ENCODE measurements around the gene R3HCC1L. TPM values are rescaled to one million over a fixed set of nuclear protein-coding genes. Genes with fewer than 3 reads are reported as not detected.
A peak's percentile ranks its signal among the peaks of the same experiment; 100 is the strongest.

The R3HCC1L gene
- 15.9 TPM for total RNA-seq (2021; ENCODE audit: unreplicated experiment)
- polyA plus RNA-seq (2012; ENCODE audit: insufficient read length) = 12.2 TPM
- percentile 94 among the genes with signal in this experiment for Bru-seq, nascent RNA
- percentile 81 among the genes with signal in this experiment for BruChase-seq, experiment 1, labeled RNA remaining after a 2-hour chase
- BruChase-seq, experiment 2, labeled RNA remaining after a 6-hour chase = percentile 72 among the genes with signal in this experiment
- long read RNA-seq, transcript R3HCC1L-201 (10 exons, 3,379 nt) = major isoform, 10 of 52 reads
- long read RNA-seq, partial matches to known transcripts = 9 of 52 reads
- long read RNA-seq, other reads (novel, unspliced or antisense) = 31 of 52 reads

DNA sequence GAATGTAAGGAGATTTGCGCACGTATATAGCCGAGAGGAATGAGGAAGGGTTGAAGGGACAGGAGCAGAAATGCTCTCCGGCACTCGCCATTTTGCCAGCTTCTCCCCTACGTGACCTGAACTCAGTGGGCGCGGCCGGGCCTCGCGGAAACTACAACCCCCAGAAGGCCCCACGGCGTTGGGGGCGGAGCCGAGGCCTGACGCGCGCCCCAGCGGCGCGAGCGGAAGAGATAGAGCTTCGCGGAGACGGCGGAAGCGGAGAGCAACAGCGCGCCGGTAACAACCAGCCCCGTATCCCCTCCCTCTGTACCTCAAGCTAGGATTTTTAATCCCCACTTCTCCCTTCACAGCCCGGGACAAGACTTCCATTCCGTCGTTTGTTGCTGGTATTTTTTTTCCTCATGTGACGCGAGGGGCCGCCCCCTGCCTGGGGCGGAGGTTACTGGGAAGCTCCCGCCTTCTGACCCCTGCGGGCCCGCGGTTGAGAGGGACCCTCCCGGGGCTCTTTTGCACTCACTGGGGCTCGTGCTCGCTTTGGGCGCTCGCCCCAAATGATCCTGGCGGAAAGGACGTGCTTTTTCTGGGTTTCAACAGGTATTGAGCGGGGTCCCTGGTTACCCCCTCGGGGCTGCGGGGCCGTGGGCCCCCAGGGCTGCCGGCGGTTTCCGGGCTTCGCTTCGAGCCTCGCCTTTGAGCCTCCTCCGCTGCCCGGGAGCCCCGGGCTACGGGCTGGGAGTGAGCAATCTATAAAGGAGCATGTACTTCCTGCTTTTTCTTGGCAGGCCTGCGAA is at the start of gene R3HCC1L:
Gene R3HCC1L (plus strand): TSS at position 227 of the 791 bp plus-strand sequence. CDS start 73,458 bp downstream, outside the sequence.
- intact Hi-C loops (cut with micrococcal nuclease; ENCODE audit: unreplicated experiment) = no loop called here

DNA sequence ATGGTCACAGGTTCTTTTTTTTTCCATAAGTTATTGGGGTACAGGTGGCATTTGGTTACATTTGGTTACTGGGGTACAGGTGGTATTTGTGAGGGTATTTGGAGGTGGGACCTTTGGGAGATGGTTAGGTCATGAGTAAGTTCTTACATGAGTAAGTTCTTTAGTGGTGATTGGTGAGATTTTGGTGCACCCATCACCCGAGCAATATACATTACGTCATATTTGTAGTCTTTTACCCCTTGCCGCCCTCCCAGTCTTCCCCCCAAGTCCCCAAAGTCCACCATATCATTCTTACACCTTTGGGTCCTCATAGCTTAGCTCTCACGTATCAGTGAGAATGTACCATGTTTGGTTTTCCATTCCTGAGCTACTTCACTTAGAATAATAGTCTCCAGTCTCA is 49.2 kb upstream of the R3HCC1L start:
- Histone ChIP-seq H3K4me3 (ENCODE audit: low read depth in 2 of 2, low read length in 2 of 2) (no peak overlapping the region), H3K9me3 (ENCODE audit: control insufficient read depth, insufficient read depth, low read depth, low read length) (no peaks in the 10 kb centered on the region), H3K36me3 (ENCODE audit: control insufficient read depth, insufficient read depth, low read length) (no peaks in the 10 kb centered on the region), H3K27me3 (ENCODE audit: control insufficient read depth, insufficient read depth, low read length) (peaks cover 15% of the 10 kb centered on the region), H3K27ac (ENCODE audit: low read length) (no peak overlapping the region), H3K4me1 (ENCODE audit: control insufficient read depth, insufficient read depth, low read length) (no peaks in the 10 kb centered on the region)
- TF ChIP-seq, protein P1, sequence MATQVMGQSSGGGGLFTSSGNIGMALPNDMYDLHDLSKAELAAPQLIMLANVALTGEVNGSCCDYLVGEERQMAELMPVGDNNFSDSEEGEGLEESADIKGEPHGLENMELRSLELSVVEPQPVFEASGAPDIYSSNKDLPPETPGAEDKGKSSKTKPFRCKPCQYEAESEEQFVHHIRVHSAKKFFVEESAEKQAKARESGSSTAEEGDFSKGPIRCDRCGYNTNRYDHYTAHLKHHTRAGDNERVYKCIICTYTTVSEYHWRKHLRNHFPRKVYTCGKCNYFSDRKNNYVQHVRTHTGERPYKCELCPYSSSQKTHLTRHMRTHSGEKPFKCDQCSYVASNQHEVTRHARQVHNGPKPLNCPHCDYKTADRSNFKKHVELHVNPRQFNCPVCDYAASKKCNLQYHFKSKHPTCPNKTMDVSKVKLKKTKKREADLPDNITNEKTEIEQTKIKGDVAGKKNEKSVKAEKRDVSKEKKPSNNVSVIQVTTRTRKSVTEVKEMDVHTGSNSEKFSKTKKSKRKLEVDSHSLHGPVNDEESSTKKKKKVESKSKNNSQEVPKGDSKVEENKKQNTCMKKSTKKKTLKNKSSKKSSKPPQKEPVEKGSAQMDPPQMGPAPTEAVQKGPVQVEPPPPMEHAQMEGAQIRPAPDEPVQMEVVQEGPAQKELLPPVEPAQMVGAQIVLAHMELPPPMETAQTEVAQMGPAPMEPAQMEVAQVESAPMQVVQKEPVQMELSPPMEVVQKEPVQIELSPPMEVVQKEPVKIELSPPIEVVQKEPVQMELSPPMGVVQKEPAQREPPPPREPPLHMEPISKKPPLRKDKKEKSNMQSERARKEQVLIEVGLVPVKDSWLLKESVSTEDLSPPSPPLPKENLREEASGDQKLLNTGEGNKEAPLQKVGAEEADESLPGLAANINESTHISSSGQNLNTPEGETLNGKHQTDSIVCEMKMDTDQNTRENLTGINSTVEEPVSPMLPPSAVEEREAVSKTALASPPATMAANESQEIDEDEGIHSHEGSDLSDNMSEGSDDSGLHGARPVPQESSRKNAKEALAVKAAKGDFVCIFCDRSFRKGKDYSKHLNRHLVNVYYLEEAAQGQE (IDR thresholded peaks at IDR 0.05; ENCODE audit: insufficient read depth in 1 of 2, low read depth in 2 of 2, low read length in 1 of 2) = no peak
- TF ChIP-seq SIN3A (IDR thresholded peaks at IDR 0.05; ENCODE audit: borderline replicate concordance, insufficient read depth, low read depth, low read length) (no peak), TCF7L2 (IDR thresholded peaks at IDR 0.05; ENCODE audit: low read depth, low read length) (no peak), POLR2AphosphoS5 (IDR thresholded peaks at IDR 0.05; ENCODE audit: low read depth, low read length) (no peak)
- TF ChIP-seq, protein P2, sequence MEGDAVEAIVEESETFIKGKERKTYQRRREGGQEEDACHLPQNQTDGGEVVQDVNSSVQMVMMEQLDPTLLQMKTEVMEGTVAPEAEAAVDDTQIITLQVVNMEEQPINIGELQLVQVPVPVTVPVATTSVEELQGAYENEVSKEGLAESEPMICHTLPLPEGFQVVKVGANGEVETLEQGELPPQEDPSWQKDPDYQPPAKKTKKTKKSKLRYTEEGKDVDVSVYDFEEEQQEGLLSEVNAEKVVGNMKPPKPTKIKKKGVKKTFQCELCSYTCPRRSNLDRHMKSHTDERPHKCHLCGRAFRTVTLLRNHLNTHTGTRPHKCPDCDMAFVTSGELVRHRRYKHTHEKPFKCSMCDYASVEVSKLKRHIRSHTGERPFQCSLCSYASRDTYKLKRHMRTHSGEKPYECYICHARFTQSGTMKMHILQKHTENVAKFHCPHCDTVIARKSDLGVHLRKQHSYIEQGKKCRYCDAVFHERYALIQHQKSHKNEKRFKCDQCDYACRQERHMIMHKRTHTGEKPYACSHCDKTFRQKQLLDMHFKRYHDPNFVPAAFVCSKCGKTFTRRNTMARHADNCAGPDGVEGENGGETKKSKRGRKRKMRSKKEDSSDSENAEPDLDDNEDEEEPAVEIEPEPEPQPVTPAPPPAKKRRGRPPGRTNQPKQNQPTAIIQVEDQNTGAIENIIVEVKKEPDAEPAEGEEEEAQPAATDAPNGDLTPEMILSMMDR (IDR thresholded peaks at IDR 0.05) = no peak
- in situ Hi-C loops (cut with HindIII; ENCODE audit: low pct_unique_long_range_greater_than_20kb, low sequenced_read_pairs) (no loop called here), intact Hi-C loops (cut with micrococcal nuclease; ENCODE audit: unreplicated experiment) (no loop called here)
- BruUV-seq (replicated peaks) = no TSS peak
- no peak for DNase-seq (ENCODE audit: low read depth, low spot score)
- CTCF ChIA-PET = no interaction called here
- POLR2A ChIA-PET = no interaction called here
- no peak for ATAC-seq

More for the DNA sequence above, at the start of gene R3HCC1L:
- Histone ChIP-seq H3K27ac (ENCODE audit: low read length) (peak within 1 kb of the TSS; percentile 96), H3K36me3 (ENCODE audit: control insufficient read depth, insufficient read depth, low read length) (no peaks in the 10 kb centered on the region; the same call in 1 of the 2 replicates), H3K9me3 (ENCODE audit: control insufficient read depth, insufficient read depth, low read depth, low read length) (no peaks in the 10 kb centered on the region), H3K27me3 (ENCODE audit: control insufficient read depth, insufficient read depth, low read length) (no peaks in the 10 kb centered on the region), H3K4me1 (ENCODE audit: control insufficient read depth, insufficient read depth, low read length) (peaks cover 25% of the 10 kb centered on the region; the same call in 1 of the 2 replicates), H3K4me3 (ENCODE audit: low read depth in 2 of 2, low read length in 2 of 2) (peak within 1 kb of the TSS; percentile 69 to 89)
- no TSS peak for BruUV-seq (replicated peaks)
- ChIA-PET CTCF (interaction anchor here (0.6 kb wide), 1 partner anchor 197 kb away, joined by 4 read pairs; no protein-coding TSS in a partner anchor), POLR2A (interaction anchor here (0.6 to 0.9 kb wide), 6 partner anchors 10 to 285 kb away, joined by 3 to 8 read pairs (median 4); partner anchors contain the start of gene GOLGA7B)
- DNase-seq (ENCODE audit: low read depth, low spot score) (peak; percentile 74), ATAC-seq (peak; percentile 99)
- peak; percentile 94 for TF ChIP-seq POLR2AphosphoS5 (IDR thresholded peaks at IDR 0.05; ENCODE audit: low read depth, low read length)
- TF ChIP-seq, protein P2 (IDR thresholded peaks at IDR 0.05) = no peak
- TF ChIP-seq, protein P1 (IDR thresholded peaks at IDR 0.05; ENCODE audit: insufficient read depth in 1 of 2, low read depth in 2 of 2, low read length in 1 of 2) = peak; percentile 23 to 27; a peak in 1 of 4 replicates
- TF ChIP-seq SIN3A (IDR thresholded peaks at IDR 0.05; ENCODE audit: borderline replicate concordance, insufficient read depth, low read depth, low read length) = peak; percentile 35; the same call in 1 of the 2 replicates
- TF ChIP-seq TCF7L2 (IDR thresholded peaks at IDR 0.05; ENCODE audit: low read depth, low read length) = no peak
- in situ Hi-C loops (cut with HindIII; ENCODE audit: low pct_unique_long_range_greater_than_20kb, low sequenced_read_pairs) = no loop called here

Measured in Panc1 (cell line).